GM21515 (cell line): ENCODE measurements around the gene GJE1.
"Not testable (repeated sequence)": the region's sequence is repeated elsewhere in the genome, so short reads cannot be mapped to it uniquely, and the experiment has no call there.

Experiments used
- ATAC-seq: cut with Tn5 transposase; IDR thresholded peaks from one replicate; pipeline ENCODE4 v1.9.1; 2021; ENCODE audit not compliant: unreplicated experiment

Gene GJE1, protein sequence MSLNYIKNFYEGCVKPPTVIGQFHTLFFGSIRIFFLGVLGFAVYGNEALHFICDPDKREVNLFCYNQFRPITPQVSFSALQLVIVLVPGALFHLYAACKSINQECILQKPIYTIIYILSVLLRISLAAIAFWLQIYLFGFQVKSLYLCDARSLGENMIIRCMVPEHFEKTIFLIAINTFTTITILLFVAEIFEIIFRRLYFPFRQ

DNA sequence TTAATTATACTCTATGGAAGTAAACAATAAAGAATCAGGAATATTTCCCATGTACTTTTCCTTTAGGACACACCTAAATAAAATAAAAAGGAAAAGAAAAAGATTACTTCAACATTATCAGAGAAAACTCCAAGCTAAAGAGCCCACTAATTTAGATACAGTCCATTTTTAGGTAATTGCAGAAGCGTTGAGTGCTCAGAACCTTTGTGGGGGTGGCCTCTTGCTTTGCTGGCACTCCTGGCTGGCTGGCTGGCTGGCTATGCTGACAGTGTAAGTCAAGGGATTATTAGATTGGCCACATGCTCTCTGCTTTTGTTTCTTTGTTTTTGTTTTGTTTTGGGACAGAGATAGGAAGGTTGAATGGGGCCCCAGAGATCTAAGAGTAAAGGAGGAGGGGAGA lies at the start of gene GJE1:
GJE1 (plus strand) TSS at position 301 of the 400 bp plus-strand sequence. CDS start 234 bp downstream, outside the sequence.
- no peak for ATAC-seq

DNA sequence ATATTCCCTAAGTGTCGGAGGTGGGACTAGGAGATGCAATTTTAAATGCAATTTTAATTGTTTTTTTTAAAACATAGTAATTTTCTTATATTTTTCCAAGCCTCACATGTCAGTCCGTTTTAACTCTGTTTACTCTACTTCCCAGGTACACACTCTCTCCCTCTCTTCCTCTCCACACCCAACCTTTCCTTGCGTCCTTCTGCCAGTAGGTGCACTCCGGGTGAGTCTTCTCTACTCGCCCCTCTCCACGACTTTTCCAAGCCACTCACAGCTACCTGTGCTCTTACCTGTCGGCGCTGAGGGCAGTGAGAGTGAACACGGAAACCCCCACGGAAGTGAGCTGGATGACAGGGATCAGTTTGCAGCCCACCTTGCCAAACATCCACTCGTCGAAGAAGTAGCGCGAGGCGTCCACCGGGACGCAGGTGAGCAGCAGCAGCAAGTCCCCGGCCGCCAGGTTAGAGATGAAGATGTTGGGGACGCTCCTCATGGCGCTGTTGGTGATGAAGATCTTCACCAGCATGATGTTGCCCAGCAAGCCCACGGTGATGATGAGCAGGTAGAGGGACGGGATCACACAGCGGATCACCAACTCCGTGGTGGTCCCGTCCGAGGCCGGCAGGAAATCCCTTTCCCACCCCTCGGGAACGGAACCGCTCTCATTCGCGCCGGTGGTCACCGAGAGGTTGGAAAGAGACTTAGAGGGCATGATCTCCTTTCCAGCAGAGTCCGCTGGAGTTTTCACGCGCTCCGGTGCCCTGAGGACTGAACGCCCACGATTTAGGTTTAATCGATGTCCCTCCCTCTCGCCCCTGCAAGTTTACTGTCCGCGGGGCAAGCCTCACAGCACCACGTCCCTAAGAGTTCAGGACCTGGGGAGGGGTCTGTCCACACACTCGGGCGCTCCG lies 44.5 kb upstream of the GJE1 start:
- ATAC-seq: no peak

- no peak for ATAC-seq
Measured at GRCh38 chr6:142088858-142089216, 43.9 kb upstream of the GJE1 start.

- ATAC-seq: not testable (repeated sequence)
Measured at GRCh38 chr6:142104820-142105219, 27.9 kb upstream of the GJE1 start.

GRCh38 chr6:142110820-142111219 lies 21.9 kb upstream of the GJE1 start:
- ATAC-seq: not testable (repeated sequence)

GRCh38 chr6:142112451-142113061 lies 20.2 kb upstream of the GJE1 start:
- ATAC-seq: no peak

DNA sequence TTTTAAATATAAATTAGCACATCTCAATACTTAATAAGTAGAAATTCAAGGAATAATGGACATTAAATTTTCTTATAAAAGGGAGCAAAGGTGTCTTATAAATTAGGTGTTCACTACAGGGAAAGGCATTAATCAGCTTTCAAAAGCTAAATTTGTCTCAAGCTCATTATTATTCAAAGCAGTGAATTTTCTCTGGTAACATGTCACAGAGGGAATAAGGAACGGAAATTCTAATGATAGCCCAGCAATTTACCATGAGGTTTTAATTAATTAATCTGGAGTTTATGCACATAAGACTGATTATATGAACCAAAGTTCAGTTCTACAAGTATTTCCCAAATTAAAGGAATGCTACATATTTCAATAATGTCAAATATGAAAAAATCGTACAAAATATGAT lies 15.4 kb upstream of the GJE1 start:
- no peak for ATAC-seq

DNA sequence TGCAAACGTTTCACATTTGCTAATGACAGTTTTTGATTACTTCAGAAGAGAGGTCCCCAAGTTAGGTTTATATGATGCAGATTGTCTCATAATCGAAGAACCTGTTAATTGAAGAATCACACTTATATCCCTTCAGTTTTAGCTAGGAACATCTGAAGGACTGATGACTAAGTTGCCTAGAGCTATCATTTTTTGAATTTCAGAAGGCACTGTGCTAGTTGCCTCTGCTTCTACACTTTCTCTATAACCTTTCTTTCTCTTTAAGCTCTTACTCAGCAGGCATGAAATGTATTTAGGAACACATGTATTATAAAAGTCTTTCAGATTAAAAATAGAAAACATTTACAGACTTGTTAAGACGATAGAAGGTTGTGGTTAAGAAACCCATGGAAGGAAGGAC lies 14.4 kb upstream of the GJE1 start:
- ATAC-seq: no peak

DNA sequence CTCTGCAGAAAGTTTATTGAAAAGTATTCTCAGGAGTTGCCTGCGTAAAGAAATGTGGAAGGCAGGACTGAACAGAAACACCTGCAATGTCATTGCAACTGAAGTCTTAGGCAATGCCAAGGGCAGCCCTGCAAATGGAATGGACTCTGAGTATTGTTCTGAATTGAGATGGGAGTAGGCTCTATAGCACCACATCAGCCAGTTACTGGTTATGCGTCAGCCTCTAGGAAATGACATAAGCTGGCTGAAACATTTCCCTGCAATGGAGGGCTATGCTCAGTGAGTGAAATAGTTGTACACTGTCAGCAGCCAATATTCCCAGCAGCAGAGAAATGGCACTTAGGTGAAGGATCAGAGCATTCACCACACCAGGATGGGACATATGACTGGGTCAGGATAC lies 13.8 kb upstream of the GJE1 start:
- ATAC-seq: no peak

DNA sequence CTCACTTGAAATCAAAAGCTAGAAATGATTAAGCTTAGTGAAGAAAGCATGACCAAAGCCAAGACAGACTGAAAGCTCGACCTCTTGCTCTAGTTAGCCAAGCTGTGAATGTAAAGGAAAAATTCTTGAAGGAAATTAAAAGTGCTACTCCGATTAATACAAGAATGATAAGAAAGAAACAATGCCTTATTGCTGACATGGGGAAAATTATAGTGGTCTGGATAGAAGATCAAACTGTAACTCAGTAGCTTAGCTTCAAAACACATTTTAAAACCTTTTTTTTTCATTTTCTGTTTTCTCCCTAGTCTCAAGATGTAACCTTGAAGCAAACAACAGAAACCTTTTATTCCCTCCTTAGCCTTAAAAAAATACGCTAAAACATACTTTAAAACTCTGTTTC lies 11.4 kb upstream of the GJE1 start:
- no peak for ATAC-seq

GRCh38 chr6:142130814-142131213 lies 1.9 kb upstream of the GJE1 start:
- ATAC-seq: no peak

DNA sequence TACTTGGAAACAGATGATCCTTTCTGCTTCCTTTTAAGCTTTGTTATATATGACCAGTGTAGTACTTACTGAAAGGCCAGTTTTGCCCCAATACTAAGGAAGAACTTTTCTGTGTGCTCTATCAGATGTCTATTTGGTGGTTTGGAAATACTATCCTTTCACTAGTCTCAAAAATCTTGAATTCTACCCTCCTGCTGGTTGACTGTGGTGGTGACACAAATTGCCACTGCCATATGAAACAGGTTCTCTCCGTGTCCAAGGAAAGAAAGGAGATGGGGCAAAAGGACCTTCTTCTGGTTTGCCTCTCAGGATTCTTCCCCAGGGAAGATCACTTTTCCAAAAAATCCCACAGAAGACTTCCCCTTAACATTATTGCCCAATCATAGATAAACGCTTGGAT lies 6.2 kb downstream of the GJE1 start:
- ATAC-seq: no peak

GRCh38 chr6:142141531-142141930 lies 8.8 kb downstream of the GJE1 start:
- not testable (repeated sequence) for ATAC-seq

- peak; percentile 100 for ATAC-seq
Measured at GRCh38 chr6:142146828-142147662, 14.3 kb downstream of the GJE1 start, which contains the start of the genes NMBR and VTA1. NMBR (minus strand) TSS chr6:142147122; CDS start chr6:142088658, 58,464 bp downstream. VTA1 (plus strand) TSS chr6:142147263; CDS start chr6:142147288, 25 bp downstream.

DNA sequence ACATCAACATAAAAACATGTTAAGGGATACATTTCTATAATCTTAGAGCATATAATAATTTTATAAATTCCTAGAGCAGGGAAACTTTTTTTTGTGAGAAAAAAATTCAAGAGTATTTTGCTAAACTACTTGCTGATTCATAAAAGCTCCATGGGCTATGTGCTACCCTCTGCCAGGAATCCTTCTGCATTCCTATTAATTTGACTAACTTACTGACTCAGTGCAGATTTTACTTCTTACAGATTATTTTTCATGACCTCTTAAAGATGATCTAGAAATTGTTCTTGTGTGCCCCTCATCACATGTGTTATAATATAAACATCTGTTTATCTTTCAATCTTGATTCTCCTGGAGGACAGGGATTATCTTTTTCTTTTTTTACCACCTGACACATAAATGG lies 20.0 kb downstream of the GJE1 start:
- ATAC-seq: no peak

GRCh38 chr6:142153196-142153595 lies 20.5 kb downstream of the GJE1 start:
- ATAC-seq: no peak

DNA sequence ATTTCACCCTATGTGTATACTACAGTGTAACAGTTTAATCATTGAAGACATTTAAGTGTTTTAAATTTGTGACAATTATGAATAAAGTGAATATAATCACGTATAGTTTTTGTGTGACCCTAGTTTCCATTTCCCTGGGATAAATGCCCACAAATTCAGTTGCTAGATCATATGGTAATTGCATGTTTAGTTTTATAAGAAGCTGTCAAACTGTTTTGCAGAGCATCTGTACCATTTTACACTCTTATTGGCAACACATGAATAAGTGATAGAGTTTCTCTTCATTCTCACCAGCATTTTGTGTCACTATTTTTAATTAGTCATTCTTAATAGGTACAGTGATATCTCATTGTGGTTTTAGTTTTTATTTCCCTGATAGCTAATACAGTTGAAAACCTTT lies 21.6 kb downstream of the GJE1 start:
- ATAC-seq: no peak

DNA sequence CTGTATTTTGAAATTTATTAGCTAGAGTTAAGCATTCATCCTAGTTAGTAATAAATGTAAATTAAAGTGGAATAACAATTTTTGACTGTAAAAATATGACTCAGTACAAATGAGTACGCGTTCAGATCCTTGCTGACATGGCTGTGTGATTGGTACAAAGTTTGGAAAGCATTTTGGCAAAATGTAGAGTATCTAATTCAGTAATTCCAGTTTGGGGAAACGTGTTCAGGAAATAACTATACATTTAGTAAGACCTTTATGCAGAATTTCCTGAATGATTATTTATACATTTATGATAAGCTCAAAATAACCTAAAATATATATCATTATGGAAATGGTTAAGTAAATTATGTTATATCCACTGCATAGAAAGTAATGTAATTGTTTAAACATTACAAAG lies 22.4 kb downstream of the GJE1 start:
- no peak for ATAC-seq

DNA sequence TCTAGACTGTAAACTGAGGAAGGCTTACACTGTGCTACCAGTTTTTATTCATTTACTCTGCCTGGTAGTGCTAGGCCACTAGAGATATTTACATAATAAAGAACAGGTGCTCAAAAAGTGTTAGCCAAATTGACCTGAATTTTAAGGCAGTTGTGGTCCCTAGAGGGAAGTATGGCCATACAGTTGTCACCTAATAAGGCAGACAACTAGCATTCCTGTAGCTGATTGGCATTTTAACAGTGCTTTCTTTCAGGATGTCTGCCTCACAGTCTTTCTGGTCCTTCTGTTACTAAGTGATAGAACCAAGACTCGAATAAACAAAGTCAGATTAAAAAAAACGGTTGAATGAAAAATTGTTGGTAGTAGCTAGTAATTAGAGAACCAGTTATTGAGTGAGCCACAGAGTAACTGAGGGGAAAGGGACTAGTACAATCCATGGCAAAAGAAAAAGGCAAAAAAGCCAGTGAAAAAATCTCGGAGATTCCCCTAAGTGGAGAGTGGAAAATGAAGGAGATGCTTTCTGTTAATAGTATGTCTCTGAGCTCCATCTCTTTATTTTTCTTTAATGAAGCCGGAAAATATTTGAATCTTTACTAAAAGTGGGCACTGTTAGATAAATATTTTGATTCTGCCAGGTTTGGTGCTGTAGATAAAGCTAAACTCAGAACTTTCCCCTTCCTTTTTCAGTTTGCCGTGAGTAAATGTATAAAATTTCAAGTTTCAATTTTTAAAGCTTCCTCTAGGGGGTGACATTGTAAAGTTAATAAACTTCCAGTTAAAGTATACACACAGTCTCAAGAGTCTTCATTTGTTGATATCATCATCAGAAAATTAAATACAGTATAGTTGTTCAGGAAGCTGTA lies 23.4 kb downstream of the GJE1 start:
- no peak for ATAC-seq

DNA sequence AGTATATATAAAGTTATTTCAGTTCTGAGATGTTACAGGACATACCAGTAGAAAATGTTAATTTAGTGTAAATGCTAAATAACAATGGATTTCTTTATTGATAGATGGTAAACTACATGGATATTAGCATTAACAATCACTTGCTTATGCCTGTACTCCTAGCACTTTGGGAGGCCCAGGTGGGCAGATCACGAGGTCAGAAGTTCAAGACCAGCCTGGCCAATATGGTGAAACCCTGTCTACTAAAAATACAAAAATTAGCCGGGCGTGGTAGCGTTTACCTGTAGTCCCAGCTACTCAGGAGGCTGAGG lies 24.0 kb downstream of the GJE1 start:
- ATAC-seq: not testable (repeated sequence)
